ENCODE data around the gene CDC6.
A peak's percentile ranks its signal among the peaks of the same experiment; 100 is the strongest.

The CDC6 gene, protein sequence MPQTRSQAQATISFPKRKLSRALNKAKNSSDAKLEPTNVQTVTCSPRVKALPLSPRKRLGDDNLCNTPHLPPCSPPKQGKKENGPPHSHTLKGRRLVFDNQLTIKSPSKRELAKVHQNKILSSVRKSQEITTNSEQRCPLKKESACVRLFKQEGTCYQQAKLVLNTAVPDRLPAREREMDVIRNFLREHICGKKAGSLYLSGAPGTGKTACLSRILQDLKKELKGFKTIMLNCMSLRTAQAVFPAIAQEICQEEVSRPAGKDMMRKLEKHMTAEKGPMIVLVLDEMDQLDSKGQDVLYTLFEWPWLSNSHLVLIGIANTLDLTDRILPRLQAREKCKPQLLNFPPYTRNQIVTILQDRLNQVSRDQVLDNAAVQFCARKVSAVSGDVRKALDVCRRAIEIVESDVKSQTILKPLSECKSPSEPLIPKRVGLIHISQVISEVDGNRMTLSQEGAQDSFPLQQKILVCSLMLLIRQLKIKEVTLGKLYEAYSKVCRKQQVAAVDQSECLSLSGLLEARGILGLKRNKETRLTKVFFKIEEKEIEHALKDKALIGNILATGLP

DNA sequence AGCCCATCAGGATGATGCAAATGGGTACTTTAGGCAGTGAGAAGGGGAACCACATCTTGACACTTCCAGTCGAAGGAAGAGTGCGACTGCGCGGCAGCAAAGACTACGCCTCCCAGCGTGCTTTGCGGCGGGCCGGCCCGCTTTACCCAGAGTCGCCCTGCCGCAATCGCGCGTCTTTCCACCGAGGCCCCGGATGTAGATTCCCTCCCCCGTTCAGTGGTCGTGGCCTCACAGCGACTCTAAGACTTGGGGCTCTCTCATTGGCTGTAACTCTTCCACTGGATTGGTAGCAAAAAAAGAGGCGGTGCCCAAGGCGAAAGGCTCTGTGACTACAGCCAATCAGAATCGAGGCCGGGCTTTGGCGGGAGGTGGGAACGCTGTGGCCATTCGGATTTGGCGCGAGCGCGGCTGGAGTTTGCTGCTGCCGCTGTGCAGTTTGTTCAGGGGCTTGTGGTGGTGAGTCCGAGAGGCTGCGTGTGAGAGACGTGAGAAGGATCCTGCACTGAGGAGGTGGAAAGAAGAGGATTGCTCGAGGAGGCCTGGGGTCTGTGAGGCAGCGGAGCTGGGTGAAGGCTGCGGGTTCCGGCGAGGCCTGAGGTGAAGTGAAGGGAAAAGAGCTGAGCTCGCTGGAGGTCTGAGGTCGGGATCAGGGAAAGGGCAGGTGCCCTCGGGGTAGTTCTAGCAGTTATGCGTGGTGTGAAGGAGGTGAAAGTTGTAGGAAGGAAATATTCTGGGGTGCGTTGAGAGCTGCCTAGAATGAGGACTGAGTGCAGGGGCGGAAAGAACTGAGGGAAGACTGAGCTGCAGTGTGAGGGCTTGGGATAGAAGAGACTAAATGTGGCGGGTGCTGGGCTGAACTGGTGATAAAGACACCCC lies at the start of gene CDC6:
CDC6 (plus strand) TSS at position 386 of the 876 bp plus-strand sequence. CDS start 1,542 bp downstream, outside the sequence.
- peak; percentile 87 to 91 for ATAC-seq

DNA sequence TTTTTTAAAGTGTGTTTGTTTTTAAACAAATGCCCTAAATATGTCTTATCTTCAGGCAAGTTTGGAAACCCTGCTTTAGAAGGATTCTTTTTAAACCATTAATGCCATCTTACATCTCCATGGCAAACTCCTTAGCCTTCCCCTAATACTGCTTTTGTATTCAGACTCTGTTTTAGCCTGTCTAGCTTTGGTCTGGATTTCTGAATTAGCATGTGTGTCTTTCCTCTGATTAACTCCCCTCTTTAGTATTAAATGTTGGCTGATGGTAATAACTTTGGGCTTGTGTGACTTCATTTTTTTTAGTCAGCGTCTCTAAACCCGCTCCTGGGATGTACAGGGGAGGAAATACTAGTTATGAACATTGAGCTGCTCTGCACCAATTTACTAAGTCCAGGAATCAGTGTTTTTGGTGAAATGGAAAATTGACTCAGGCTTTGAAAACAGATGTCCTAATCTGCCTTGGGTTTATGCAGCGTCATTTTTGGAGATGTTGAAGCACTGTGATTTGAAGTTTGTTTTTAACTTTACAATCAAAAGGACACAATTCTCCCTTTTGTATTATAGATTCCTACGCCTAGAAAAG lies 46.3 kb upstream of the CDC6 start:
- ATAC-seq: no peak

DNA sequence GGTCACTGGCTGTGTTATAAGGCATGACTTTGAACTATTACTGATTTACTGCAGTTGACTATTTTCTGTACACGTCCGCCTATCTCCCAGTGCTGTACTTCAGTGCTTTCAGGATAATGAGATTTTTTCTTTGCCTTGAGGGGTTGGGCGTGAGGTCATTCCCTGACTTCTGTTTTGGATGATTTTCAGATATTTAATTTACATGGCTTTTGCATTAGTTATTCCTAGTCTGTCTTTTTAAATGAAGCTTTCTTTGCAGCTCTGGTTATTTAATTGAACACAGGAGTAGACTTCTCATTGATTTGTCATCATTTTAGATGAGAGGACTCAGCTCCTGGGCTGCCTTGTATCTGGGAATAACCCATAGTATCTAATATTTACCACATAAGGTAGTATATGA lies 44.9 kb upstream of the CDC6 start:
- ATAC-seq: no peak

DNA sequence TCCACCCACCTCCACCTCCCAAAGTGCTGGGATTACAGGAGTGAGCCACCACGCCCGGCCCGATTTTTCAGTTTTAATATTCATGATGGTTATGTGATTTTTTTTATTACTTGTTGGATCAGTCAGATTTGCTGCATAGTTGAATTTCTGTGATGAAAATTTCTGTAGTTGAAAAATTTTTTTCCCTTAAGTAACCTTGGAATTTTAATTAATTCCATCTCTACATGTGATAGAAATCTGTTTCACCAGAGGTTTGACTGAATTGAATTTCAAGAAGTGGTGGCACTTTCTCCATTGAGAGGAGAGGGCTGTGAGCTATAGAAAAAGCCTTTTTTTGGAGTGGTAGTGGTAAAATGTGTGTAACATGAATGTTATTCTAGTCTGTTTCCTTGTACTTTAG lies 43.9 kb upstream of the CDC6 start:
- ATAC-seq: no peak

DNA sequence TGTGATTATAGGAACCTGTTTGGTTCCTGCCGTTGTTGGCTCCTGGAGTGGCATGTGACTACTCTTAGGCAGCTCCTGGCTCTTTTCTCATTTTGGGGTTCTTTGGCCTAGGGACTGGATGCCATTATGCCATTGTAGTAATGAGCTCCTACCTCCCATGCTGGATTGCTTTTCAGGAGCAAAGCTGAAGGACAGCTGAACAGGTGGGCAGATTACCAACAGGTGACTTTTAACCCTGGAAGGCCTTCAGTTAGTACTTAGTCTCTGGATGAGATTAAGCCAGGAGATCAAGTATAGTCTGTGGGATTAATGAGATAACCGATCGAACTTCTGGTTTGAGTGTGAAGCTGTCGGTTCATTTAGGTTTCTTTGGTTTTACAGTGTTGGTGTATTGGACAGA lies 43.4 kb upstream of the CDC6 start:
- ATAC-seq: no peak

DNA sequence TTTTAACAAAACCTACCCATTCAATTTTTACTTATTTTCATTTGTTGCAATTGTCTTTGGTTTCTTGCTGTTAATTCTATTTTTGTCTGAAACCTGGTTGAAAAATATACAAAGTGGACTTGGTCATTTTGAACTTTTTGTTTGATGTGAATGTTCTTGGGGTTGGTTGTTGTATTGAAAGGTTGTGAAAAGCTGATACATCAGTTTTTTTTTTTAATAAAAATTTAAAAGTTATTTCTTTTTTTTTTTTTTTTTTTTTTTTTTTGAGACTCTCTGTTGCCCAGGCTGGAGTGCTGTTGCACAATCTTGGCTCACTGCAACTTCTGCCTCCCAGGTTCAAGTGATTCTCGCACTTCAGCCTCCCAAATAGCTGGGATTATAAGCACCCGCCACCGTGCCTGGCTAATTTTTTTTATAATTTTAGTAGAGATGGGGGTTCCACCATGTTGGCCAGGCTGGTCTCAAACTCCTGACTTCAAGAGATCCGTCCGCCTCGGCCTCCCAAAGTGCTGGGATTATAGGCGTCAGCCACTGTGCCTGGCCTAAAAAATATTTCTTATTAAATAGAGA lies 39.7 kb upstream of the CDC6 start:
- ATAC-seq: no peak

DNA sequence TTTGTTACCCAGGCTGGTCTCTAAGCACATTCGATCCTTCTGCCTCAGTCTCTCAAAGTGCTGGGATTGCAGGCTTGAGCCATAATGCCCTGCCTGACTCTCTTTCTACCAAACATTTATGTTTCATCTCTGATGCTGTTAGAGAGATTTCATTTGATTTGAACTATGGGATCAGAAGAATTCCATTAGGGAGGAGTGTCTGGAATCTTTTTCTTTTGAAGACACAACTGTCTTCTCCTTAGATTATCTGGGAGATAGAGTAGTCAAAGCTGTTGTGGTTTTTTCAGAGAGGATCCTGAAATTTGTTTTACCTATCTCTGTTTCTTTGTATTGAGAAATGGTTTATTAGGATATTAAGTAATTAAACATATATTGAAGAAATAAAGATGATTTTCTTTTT lies 39.2 kb upstream of the CDC6 start:
- ATAC-seq: no peak

DNA sequence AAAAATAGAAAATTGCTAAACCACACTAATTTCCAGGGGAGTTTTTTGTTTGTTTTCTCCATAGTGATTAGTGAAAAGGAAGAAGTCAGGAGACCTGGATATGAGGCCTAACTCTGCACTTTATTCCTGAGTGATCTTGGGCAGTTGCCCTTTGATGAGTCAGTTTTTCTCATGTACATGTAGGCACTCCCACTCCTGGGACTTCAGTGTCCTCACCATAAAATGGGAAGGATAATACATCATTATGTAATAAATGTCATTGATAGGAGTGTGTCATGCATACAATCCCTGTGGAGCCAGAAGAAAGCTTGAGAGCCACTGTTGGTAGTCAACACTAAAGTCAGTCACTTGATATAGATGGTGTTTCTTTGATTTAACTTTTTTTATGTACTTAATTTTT lies 36.1 kb upstream of the CDC6 start:
- ATAC-seq: no peak

DNA sequence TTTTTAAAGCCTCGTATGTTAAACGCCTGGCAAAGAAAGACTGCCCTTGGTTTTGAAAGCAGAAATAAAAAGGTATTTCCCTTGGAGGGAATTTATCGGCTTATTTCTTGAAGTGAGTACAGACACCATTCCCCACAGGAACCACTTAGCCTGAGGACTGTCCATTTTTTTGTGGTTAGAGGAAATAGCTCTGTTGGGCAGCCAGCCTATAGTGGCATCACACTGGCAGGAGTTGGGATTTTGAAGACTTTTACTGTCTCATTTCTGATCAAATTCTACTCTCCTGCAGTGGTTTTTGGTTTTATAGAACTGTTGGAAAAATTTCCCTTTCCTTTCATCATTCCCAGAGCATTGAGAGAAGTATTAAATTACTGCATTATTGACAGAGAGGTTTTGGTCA lies 34.1 kb upstream of the CDC6 start:
- ATAC-seq: no peak

DNA sequence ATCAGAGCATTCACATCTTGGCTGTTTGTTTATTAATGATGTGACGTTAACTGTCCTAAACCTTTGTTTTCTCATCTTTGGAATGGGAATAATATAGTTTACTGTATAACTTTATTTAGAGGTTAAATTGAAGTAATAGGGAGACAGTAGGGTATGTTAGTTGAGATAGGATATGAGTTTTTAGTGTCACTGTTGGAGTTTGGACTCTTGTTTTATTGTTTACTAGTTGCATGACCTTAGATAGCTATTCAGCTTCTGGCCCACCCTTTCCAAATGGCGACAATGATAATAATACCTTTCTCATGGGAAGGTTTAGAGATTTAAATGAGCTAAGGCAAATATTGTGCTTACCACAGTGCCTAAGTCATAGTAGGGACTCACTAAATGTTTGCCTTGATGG lies 28.2 kb upstream of the CDC6 start:
- ATAC-seq: no peak

DNA sequence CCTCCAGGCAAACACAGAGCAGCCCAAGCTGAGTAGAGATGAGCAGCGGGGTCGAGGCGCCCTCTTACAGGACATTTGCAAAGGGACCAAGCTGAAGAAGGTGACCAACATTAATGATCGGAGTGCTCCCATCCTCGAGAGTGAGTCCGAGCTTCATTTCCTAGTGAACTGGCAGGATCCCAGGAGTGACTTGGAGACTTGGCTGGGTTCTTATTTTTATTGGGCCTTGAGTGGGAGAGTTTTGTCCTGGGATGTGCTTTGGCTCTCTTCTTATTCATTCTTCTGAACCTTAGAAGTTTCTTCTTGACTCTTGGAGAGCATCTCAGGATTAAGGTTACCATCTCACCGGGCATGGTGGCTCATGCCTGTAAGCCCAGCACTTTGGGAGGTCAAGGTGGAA lies 27.2 kb upstream of the CDC6 start:
- no peak for ATAC-seq

DNA sequence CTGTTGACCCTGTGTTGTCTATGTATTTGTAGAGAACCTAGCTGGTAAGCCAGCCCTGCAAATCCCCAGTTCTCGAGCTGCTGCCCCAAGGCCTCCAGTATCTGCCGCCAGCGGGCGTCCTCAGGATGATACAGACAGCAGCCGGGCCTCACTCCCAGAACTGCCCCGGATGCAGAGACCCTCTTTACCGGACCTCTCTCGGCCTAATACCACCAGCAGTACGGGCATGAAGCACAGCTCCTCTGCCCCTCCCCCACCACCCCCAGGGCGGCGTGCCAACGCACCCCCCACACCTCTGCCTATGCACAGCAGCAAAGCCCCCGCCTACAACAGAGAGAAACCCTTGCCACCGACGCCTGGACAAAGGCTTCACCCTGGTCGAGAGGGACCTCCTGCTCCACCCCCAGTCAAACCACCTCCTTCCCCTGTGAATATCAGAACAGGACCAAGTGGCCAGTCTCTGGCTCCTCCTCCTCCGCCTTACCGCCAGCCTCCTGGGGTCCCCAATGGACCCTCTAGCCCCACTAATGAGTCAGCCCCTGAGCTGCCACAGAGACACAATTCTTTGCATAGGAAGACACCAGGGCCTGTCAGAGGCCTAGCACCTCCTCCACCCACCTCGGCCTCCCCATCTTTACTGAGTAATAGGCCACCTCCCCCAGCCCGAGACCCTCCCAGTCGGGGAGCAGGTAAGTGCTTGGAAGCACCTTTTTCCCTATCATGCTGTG lies 23.1 kb upstream of the CDC6 start:
- ATAC-seq: no peak

DNA sequence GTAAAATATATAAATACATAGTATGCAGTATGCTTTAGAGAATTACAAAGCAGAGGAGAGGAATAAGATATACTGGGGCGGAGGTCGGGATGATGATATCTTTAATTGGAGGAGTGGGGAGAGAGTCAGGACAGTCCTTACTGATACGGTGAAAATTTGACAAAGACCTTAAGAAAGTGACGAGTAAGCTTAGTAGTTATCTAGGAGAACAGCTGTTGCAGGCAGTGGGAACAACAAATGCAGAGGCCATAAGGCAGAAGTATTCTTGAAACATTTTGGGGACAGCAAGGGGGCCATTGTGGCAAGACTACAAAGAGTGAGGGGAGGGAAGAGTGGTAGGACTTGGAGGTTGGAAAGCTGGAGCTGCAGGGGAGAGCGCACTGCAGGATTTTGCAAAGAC lies 22.3 kb upstream of the CDC6 start:
- ATAC-seq: no peak

DNA sequence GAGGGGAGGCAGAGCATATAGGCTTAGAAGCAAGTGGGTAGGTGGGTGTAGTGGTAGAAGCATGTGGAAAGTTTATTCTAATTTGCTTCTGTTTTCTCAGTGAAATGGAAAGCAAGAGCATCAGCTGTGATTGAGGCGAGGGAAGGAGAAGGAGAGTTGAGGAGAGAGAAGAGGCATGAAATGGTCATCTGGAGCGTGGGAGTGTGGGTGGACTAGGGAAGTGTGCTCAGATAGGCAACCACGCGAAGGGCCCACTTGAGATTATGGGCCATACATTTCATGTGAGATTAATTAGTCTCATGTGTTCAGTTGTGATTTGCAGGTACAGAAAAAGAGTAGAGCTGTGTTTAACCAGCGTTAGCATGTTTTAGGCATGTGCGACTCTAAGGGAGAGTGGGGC lies 20.8 kb upstream of the CDC6 start:
- no peak for ATAC-seq

DNA sequence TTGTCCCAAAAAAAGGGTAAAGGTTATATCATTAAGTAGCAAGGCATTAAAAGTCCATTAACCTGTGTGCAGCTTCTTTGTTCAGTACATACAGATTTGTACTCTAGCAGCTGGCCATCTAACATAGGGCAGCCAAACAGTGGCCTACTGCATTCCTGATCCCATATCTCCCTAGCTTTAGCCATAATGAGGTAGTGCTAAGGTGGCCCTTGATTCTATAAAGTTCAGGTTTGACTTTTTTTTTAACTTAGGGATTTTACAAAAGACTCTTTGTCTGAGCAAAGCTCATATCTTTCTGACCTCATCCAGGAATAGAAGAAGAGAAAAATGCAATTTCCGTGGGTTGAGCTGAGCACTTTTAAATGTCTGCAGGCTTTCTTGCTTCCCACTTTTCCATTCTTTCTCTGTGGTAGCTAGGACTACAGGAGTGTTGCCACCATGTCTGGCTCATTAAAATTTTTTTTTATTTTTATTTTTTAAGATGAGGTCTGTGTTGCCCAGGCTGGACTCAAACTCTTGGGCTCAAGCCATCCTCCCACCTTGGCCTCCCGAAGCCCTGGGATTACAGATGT lies 19.5 kb upstream of the CDC6 start:
- no peak for ATAC-seq

DNA sequence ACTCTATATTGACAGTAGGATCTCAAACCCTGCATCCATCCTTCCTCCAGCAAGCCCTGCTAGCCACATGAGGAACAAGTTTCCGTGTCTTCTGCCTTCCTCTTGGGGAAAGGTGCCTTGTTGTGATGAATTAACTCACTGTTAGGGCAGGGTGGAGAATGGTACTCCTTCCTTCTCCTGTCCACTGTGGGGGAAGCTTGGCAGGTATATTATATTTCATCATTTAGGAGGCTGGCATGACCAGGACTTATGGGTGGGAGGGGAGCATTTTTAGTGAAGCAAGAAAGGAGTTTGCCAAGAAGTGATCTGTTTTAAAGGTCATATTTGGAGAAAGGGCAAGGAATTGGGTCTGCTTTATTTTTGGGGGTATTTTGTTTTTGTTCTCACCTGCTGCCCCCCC lies 9.3 kb upstream of the CDC6 start:
- no peak for ATAC-seq

DNA sequence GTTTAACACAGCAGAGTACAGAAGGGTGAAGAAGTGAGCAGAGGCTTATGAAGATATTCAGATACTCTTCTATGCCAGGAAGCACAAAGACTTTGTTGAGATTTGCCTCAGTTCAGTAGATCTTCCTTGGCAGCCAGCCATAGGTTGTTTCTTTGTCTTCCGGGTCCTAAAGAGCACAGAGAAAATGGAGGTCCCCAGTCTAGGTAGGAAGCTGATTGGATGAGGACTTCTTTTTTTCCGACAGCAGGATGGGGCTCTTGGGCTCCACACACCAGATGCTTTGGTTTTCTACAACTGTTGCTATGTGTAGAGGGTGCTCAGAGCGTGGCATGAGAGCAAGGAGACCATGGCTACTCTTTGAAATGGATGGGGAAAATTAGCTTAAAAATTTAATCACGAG lies 8.3 kb upstream of the CDC6 start:
- no peak for ATAC-seq

DNA sequence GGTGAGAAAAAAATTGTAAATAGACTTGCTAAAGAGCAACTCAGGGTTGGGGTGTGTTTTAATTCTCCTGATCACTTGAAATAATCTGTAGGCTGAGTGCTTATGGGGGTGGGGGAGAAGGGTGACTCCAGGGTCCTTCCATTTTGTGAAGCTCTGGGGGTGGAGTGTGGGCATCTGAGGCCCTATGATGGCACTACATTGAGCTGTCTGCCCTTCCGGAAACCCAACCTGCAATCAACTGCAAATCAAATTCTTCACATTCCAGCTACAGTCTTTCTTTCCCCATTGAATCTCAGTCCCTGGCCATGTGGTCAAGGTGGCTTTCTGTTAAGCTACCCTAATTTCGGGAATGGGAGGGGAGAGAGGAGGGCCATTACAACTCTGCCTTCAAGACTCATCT lies 6.0 kb upstream of the CDC6 start:
- no peak for ATAC-seq

DNA sequence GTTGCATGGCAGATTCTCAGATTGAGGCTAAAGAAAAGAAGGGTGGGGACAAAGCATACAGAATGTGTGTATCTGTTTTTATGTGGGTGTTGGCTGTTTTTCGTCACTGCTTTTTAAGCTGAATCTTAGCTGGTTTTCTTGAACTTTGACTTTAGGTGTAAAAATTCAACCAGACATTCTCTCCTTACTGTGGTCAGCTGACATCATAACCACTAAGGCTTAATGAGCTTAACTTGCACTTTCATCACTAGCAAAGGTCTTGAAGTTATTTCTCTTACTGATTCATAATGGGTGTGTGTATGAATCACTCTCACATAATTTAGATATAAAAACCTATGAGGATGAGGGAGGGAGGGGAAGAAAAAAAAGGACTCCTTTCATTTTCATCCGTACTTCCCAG lies 4.0 kb upstream of the CDC6 start:
- peak; percentile 73 for ATAC-seq

DNA sequence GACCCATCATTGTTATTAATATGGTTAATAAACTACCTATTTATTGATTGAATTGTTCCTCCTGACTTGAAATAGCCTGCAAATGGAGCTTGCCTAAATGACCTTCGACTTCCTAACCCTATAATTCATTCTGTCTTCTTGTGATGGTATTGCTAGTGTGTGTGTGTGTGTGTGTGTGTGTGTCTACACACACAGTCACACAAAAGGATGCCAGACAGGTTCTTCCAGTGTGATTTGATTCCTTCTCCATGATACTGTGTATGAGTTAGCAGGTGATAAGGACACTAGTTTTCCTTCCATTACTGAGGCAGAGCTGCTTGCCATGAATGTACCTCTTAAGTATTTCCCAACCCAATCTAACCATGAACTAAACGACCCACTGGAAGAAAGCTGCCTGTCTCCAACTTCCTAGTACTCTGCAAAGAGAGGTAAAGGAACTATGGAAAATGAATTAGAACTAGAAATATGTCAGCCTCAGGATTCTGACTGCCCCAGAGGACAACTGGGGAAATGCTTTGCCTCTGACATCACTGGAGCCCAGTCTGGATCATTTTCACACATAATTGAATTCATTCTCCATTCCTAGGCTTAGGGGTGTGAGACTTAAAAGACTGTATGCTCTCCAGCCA lies 3.5 kb upstream of the CDC6 start:
- ATAC-seq: no peak

DNA sequence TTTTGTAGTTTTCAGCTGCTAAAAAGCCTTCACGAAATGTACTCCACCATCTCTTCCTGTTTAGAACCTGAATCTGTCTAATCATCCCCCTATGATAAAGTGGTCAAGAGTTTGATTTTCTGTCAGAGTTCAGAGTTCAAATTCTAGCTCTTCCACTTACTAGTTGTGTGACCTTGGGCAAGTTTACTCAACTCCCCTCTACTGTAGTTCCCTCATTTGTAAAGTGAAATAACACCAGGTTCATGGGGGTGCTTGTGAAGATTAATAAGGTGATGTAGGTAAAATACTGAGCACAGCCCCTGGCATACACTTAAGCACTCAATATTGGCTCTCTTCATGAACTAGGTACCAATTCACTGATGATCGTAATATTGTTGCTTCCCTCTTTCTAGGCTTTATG lies 1.2 kb upstream of the CDC6 start:
- ATAC-seq: no peak

DNA sequence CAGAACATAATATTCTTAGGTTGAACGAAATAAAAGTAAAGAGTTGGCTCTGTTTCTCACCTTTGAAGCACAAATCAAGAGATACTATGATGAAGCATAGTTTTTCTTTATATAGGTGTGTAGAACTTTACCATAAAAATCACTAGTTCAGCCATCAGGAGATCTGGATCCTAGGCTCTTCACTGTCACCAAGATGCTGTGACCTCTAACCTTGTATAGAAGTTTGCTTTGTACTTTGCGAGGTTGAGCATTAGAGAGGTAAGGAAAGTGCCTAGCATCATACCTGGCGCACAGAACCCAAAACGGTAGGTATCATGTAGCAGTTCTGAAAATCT lies 553 bp upstream of the CDC6 start:
- no peak for ATAC-seq

Measured in activated CD4-positive, CD25-positive, alpha-beta regulatory T cell treated with anti-CD3 and anti-CD28 coated beads, Interleukin-2, amount 50 U/mL, for 24 hours (primary cell).